AG09319 (cell line): Measurements from ENCODE around the gene STX8.

Source experiments
- DNase-seq: peaks from one replicate; pipeline ENCODE4 v3.0.0-alpha.2; 2010; ENCODE audit warnings: low read depth; ENCODE audit errors: extremely low read depth
- CTCF ChIP-seq: IDR thresholded peaks from 2 replicates; pipeline ENCODE4 v1.5.1; 2011; ENCODE audit warnings: low read depth, mild to moderate bottlenecking, inconsistent platforms, low read length, moderate library complexity

STX8 gene

GRCh38 chr17:9242983-9243382 is 332.6 kb downstream of the STX8 start:
- no peak for DNase-seq
- no peak for TF ChIP-seq CTCF

- no peak for TF ChIP-seq CTCF
- DNase-seq = no peak
These were observed 333.1 kb downstream of the STX8 start for GRCh38 chr17:9242497-9242881.

- TF ChIP-seq CTCF = no peak
- DNase-seq = no peak
These were observed 333.7 kb downstream of the STX8 start for GRCh38 chr17:9241774-9242496.

- DNase-seq = no peak
- TF ChIP-seq CTCF = no peak
These were observed 334.3 kb downstream of the STX8 start for GRCh38 chr17:9241371-9241712.

GRCh38 chr17:9240659-9241370 is 334.8 kb downstream of the STX8 start:
- DNase-seq = peak; percentile 29
- TF ChIP-seq CTCF = no peak

GRCh38 chr17:9239793-9240658 is 335.6 kb downstream of the STX8 start:
- peak; percentile 30 for DNase-seq
- no peak for TF ChIP-seq CTCF

GRCh38 chr17:9239246-9239792 is 336.3 kb downstream of the STX8 start:
- DNase-seq = no peak
- TF ChIP-seq CTCF = no peak
